ENCODE data around the gene KLK4.
A peak's percentile ranks its signal among the peaks of the same experiment; 100 is the strongest.

Gene KLK4

GRCh38 chr19:50911206-50912101 lies at the start of gene KLK4:
Gene KLK4, minus strand, starts transcription at chr19:50911395. Its CDS starts 657 bp downstream, at chr19:50910738.
- DNase-seq (ENCODE audit: low read depth in 1 of 2, low spot score in 1 of 2), result no peak

GRCh38 chr19:50959731-50960500 lies 48.7 kb upstream of the KLK4 start:
- DNase-seq (ENCODE audit: low read depth in 1 of 2, low spot score in 1 of 2), result no peak

GRCh38 chr19:50957587-50957986 lies 46.4 kb upstream of the KLK4 start:
- no peak for DNase-seq (ENCODE audit: low read depth in 1 of 2, low spot score in 1 of 2)

- no peak for DNase-seq (ENCODE audit: low read depth in 1 of 2, low spot score in 1 of 2)
Measured at GRCh38 chr19:50952910-50953309, 41.7 kb upstream of the KLK4 start, which contains the start of gene KLK5. Gene KLK5, minus strand, starts transcription at chr19:50953038. Its CDS starts 381 bp downstream, at chr19:50952657.

- no peak for DNase-seq (ENCODE audit: low read depth in 1 of 2, low spot score in 1 of 2)
Measured at GRCh38 chr19:50949861-50950260, 38.7 kb upstream of the KLK4 start.

- DNase-seq (ENCODE audit: low read depth in 1 of 2, low spot score in 1 of 2), result no peak
Measured at GRCh38 chr19:50947123-50947522, 35.9 kb upstream of the KLK4 start.

- DNase-seq (ENCODE audit: low read depth in 1 of 2, low spot score in 1 of 2), result no peak
Measured at GRCh38 chr19:50944795-50945194, 33.6 kb upstream of the KLK4 start.

GRCh38 chr19:50943074-50943828 lies 32.1 kb upstream of the KLK4 start:
- DNase-seq (ENCODE audit: low read depth in 1 of 2, low spot score in 1 of 2), result no peak

- no peak for DNase-seq (ENCODE audit: low read depth in 1 of 2, low spot score in 1 of 2)
Measured at GRCh38 chr19:50939596-50939995, 28.4 kb upstream of the KLK4 start.

GRCh38 chr19:50933640-50934039 lies 22.4 kb upstream of the KLK4 start:
- no peak for DNase-seq (ENCODE audit: low read depth in 1 of 2, low spot score in 1 of 2)

- DNase-seq (ENCODE audit: low read depth in 1 of 2, low spot score in 1 of 2), result no peak
Measured at GRCh38 chr19:50932690-50933083, 21.5 kb upstream of the KLK4 start.

GRCh38 chr19:50932018-50932689 lies 21.0 kb upstream of the KLK4 start:
- DNase-seq (ENCODE audit: low read depth in 1 of 2, low spot score in 1 of 2), result no peak

GRCh38 chr19:50931023-50931422 lies 19.8 kb upstream of the KLK4 start:
- no peak for DNase-seq (ENCODE audit: low read depth in 1 of 2, low spot score in 1 of 2)

GRCh38 chr19:50928831-50929230 lies 17.6 kb upstream of the KLK4 start:
- no peak for DNase-seq (ENCODE audit: low read depth in 1 of 2, low spot score in 1 of 2)

- DNase-seq (ENCODE audit: low read depth in 1 of 2, low spot score in 1 of 2), result no peak
Measured at GRCh38 chr19:50926144-50926543, 14.9 kb upstream of the KLK4 start.

GRCh38 chr19:50925734-50926133 lies 14.5 kb upstream of the KLK4 start:
- no peak for DNase-seq (ENCODE audit: low read depth in 1 of 2, low spot score in 1 of 2)

GRCh38 chr19:50924586-50924985 lies 13.4 kb upstream of the KLK4 start:
- no peak for DNase-seq (ENCODE audit: low read depth in 1 of 2, low spot score in 1 of 2)

GRCh38 chr19:50922317-50922853 lies 11.2 kb upstream of the KLK4 start:
- DNase-seq (ENCODE audit: low read depth in 1 of 2, low spot score in 1 of 2), result peak; percentile 46 to 49

GRCh38 chr19:50921426-50922316 lies 10.5 kb upstream of the KLK4 start:
- DNase-seq (ENCODE audit: low read depth in 1 of 2, low spot score in 1 of 2), result no peak

GRCh38 chr19:50916069-50916468 lies 4.9 kb upstream of the KLK4 start:
- no peak for DNase-seq (ENCODE audit: low read depth in 1 of 2, low spot score in 1 of 2)

Measured in stimulated activated CD4-positive, alpha-beta T cell treated with anti-CD3 and anti-CD28 coated beads, Interleukin-15, amount 100 ng/mL, for 1 hour (primary cell).